ENCODE data around the gene TTLL13. TPM values are rescaled to one million over a fixed set of nuclear protein-coding genes. Genes with fewer than 3 reads are reported as not detected.
A peak's percentile ranks its signal among the peaks of the same experiment; 100 is the strongest.

TTLL13 gene
- total RNA-seq, 1 experiment from 2014 or later = 0.39 TPM

- peaks cover 22% of the 10 kb centered on the region for H3K36me3 ChIP-seq (ENCODE audit: control insufficient read depth, insufficient read depth, low read length)
- DNase-seq (ENCODE audit: low read depth, low spot score) (no peak), ATAC-seq (peak; percentile 3)
- H3K4me1 ChIP-seq (ENCODE audit: control insufficient read depth, insufficient read depth, low read length) = peaks cover 96% of the 10 kb centered on the region
- peak overlapping the region; percentile 100 for H3K27ac ChIP-seq (ENCODE audit: low read length)
- no peaks in the 10 kb centered on the region for H3K27me3 ChIP-seq (ENCODE audit: control insufficient read depth, insufficient read depth, low read length)
- no TSS peak for BruUV-seq (replicated peaks)
- POLR2A ChIA-PET = interaction anchor here (0.7 to 0.9 kb wide), 4 partner anchors 51 to 437 kb away, joined by 3 to 9 read pairs (median 6); no protein-coding TSS in a partner anchor
- CTCF ChIA-PET = interaction anchor here (0.7 kb wide), 1 partner anchor 296 kb away, joined by 5 read pairs; no protein-coding TSS in a partner anchor
- no peak overlapping the region for H3K4me3 ChIP-seq (ENCODE audit: low read depth in 2 of 2, low read length in 2 of 2)
- TF ChIP-seq REST (IDR thresholded peaks at IDR 0.05; ENCODE audit: insufficient read depth in 1 of 2, low read depth in 2 of 2, low read length in 1 of 2) (no peak), TCF7L2 (IDR thresholded peaks at IDR 0.05; ENCODE audit: low read depth, low read length) (no peak; the same call in 1 of the 2 replicates), CTCF (IDR thresholded peaks at IDR 0.05) (no peak), SIN3A (IDR thresholded peaks at IDR 0.05; ENCODE audit: borderline replicate concordance, insufficient read depth, low read depth, low read length) (no peak), POLR2AphosphoS5 (IDR thresholded peaks at IDR 0.05; ENCODE audit: low read depth, low read length) (no peak)
- in situ Hi-C loops (cut with HindIII; ENCODE audit: low pct_unique_long_range_greater_than_20kb, low sequenced_read_pairs) (loop anchor here (10.0 kb wide), 1 partner anchor 49 kb away; no protein-coding TSS in a partner anchor), intact Hi-C loops (cut with micrococcal nuclease; ENCODE audit: unreplicated experiment) (no loop called here)
- H3K9me3 ChIP-seq (ENCODE audit: control insufficient read depth, insufficient read depth, low read depth, low read length) = no peaks in the 10 kb centered on the region
These were observed 35.5 kb upstream of the TTLL13 start for GRCh38 chr15:90213818-90214204.

GRCh38 chr15:90214553-90215196 lies 34.7 kb upstream of the TTLL13 start:
- Histone ChIP-seq H3K36me3 (ENCODE audit: control insufficient read depth, insufficient read depth, low read length) (peaks cover 22% of the 10 kb centered on the region), H3K4me1 (ENCODE audit: control insufficient read depth, insufficient read depth, low read length) (peaks cover 96% of the 10 kb centered on the region), H3K9me3 (ENCODE audit: control insufficient read depth, insufficient read depth, low read depth, low read length) (no peaks in the 10 kb centered on the region), H3K27me3 (ENCODE audit: control insufficient read depth, insufficient read depth, low read length) (no peaks in the 10 kb centered on the region), H3K4me3 (ENCODE audit: low read depth in 2 of 2, low read length in 2 of 2) (no peak overlapping the region), H3K27ac (ENCODE audit: low read length) (peak overlapping the region; percentile 100)
- ATAC-seq = no peak
- ChIA-PET POLR2A (interaction anchor here (0.5 to 1.1 kb wide), 11 partner anchors 13 to 390 kb away, joined by 3 to 10 read pairs (median 4); partner anchors contain the start of gene SEMA4B), CTCF (interaction anchor here (0.6 to 1.5 kb wide), 8 partner anchors 10 to 297 kb away, joined by 3 to 7 read pairs (median 4); no protein-coding TSS in a partner anchor)
- TF ChIP-seq REST (IDR thresholded peaks at IDR 0.05; ENCODE audit: insufficient read depth in 1 of 2, low read depth in 2 of 2, low read length in 1 of 2) = no peak
- no peak for TF ChIP-seq CTCF (IDR thresholded peaks at IDR 0.05)
- peak; percentile 62 for TF ChIP-seq POLR2AphosphoS5 (IDR thresholded peaks at IDR 0.05; ENCODE audit: low read depth, low read length)
- no peak for TF ChIP-seq SIN3A (IDR thresholded peaks at IDR 0.05; ENCODE audit: borderline replicate concordance, insufficient read depth, low read depth, low read length)
- DNase-seq (ENCODE audit: low read depth, low spot score) = no peak
- in situ Hi-C loops (cut with HindIII; ENCODE audit: low pct_unique_long_range_greater_than_20kb, low sequenced_read_pairs) (loop anchor here (10.0 kb wide), 1 partner anchor 50 kb away; no protein-coding TSS in a partner anchor), intact Hi-C loops (cut with micrococcal nuclease; ENCODE audit: unreplicated experiment) (no loop called here)
- BruUV-seq (replicated peaks) = TSS peak; percentile 7
